Measurements from ENCODE around the gene ORMDL2.

The ORMDL2 gene

DNA sequence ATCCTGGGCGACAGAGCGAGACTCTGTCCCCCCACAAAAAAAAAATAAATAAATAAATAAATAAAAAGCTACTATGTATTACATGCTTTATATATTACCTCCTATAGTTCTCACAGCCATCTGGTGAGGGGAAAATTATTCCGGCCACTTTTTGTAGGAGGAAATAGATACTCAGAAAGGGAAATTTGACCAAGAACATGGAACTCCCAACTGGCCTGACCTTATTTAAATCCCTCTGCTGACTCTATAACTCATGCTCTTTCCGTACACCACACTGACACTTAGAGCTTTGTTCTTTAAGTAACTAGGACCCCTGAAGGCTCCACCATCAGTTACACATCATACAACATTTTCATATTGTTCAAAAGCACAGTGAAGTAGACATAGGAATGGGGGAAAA is 27.1 kb downstream of the ORMDL2 start:
- Histone ChIP-seq H3K4me1 (ENCODE audit: control insufficient read depth, low read depth, low read length) (peaks cover 10% of the 10 kb centered on the region), H3K9me3 (ENCODE audit: control insufficient read depth, low read depth, low read length) (no peaks in the 10 kb centered on the region), H3K4me3 (ENCODE audit: low read length) (no peak overlapping the region), H3K36me3 (ENCODE audit: control insufficient read depth, low read depth, low read length) (no peaks in the 10 kb centered on the region), H3K9ac (ENCODE audit: low read length) (no peak overlapping the region), H3K27me3 (ENCODE audit: control insufficient read depth, insufficient read depth, low read length) (no peaks in the 10 kb centered on the region), H3K27ac (ENCODE audit: low read length) (no peak overlapping the region)

DNA sequence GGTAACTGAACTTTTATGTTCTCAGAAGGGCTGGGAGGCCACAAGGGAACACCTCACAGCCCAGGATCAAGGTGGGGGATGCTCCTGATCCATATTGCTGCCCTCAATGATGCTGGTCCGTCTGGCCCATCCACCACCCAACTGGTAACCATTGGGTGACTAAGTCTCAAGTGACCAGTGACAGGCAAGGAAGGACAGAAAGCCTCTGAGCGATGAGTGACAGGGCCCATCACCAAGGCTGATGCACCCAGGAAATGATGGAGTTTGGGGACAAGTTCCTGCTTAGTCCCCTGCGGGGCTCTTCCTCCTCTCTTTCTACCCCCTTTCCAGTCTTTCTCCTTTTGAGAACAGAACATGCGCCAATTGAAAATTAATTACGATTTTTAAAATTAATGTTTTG is 27.5 kb downstream of the ORMDL2 start:
- Histone ChIP-seq H3K36me3 (ENCODE audit: control insufficient read depth, low read depth, low read length) (no peaks in the 10 kb centered on the region), H3K4me1 (ENCODE audit: control insufficient read depth, low read depth, low read length) (peaks cover 10% of the 10 kb centered on the region), H3K9me3 (ENCODE audit: control insufficient read depth, low read depth, low read length) (no peaks in the 10 kb centered on the region), H3K27ac (ENCODE audit: low read length) (no peak overlapping the region), H3K27me3 (ENCODE audit: control insufficient read depth, insufficient read depth, low read length) (no peaks in the 10 kb centered on the region), H3K4me3 (ENCODE audit: low read length) (no peak overlapping the region), H3K9ac (ENCODE audit: low read length) (no peak overlapping the region)

GRCh38 chr12:55845785-55846496 is 28.1 kb downstream of the ORMDL2 start:
- Histone ChIP-seq H3K4me1 (ENCODE audit: control insufficient read depth, low read depth, low read length) (peaks cover 10% of the 10 kb centered on the region), H3K9me3 (ENCODE audit: control insufficient read depth, low read depth, low read length) (no peaks in the 10 kb centered on the region), H3K4me3 (ENCODE audit: low read length) (no peak overlapping the region), H3K9ac (ENCODE audit: low read length) (no peak overlapping the region), H3K27ac (ENCODE audit: low read length) (no peak overlapping the region), H3K27me3 (ENCODE audit: control insufficient read depth, insufficient read depth, low read length) (no peaks in the 10 kb centered on the region), H3K36me3 (ENCODE audit: control insufficient read depth, low read depth, low read length) (no peaks in the 10 kb centered on the region)

DNA sequence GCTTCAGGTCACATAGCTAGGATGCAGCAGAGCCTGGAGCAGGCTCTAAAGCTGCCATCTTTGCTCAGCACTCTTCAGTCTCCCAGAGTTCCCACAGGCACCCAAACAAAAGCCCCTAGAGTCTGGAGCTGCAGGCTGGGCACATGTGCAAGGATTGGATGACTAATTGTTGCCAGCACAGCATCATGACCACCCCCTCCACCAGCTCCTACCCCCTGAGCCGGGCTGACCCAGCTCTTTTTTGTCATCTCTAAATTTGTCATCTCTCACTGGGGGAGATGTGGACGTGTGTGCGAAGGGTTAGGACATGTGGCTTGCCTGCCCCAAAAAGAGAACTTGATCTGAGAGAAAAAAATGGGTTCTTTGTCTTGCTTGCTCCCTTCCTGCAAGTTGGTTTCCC is 29.2 kb downstream of the ORMDL2 start:
- H3K27me3 ChIP-seq (ENCODE audit: control insufficient read depth, insufficient read depth, low read length), result no peaks in the 10 kb centered on the region
- no peaks in the 10 kb centered on the region for H3K36me3 ChIP-seq (ENCODE audit: control insufficient read depth, low read depth, low read length)

GRCh38 chr12:55847603-55848291 is 29.9 kb downstream of the ORMDL2 start:
- Histone ChIP-seq H3K9ac (ENCODE audit: low read length) (no peak overlapping the region), H3K27me3 (ENCODE audit: control insufficient read depth, insufficient read depth, low read length) (no peaks in the 10 kb centered on the region), H3K9me3 (ENCODE audit: control insufficient read depth, low read depth, low read length) (no peaks in the 10 kb centered on the region), H3K4me1 (ENCODE audit: control insufficient read depth, low read depth, low read length) (peaks cover 3% of the 10 kb centered on the region), H3K4me3 (ENCODE audit: low read length) (no peak overlapping the region), H3K36me3 (ENCODE audit: control insufficient read depth, low read depth, low read length) (no peaks in the 10 kb centered on the region), H3K27ac (ENCODE audit: low read length) (no peak overlapping the region)

More for the DNA sequence above, 29.2 kb downstream of the ORMDL2 start:
- Histone ChIP-seq H3K27ac (ENCODE audit: low read length) (no peak overlapping the region), H3K9me3 (ENCODE audit: control insufficient read depth, low read depth, low read length) (no peaks in the 10 kb centered on the region), H3K4me3 (ENCODE audit: low read length) (no peak overlapping the region), H3K9ac (ENCODE audit: low read length) (no peak overlapping the region), H3K4me1 (ENCODE audit: control insufficient read depth, low read depth, low read length) (peaks cover 10% of the 10 kb centered on the region)

DNA sequence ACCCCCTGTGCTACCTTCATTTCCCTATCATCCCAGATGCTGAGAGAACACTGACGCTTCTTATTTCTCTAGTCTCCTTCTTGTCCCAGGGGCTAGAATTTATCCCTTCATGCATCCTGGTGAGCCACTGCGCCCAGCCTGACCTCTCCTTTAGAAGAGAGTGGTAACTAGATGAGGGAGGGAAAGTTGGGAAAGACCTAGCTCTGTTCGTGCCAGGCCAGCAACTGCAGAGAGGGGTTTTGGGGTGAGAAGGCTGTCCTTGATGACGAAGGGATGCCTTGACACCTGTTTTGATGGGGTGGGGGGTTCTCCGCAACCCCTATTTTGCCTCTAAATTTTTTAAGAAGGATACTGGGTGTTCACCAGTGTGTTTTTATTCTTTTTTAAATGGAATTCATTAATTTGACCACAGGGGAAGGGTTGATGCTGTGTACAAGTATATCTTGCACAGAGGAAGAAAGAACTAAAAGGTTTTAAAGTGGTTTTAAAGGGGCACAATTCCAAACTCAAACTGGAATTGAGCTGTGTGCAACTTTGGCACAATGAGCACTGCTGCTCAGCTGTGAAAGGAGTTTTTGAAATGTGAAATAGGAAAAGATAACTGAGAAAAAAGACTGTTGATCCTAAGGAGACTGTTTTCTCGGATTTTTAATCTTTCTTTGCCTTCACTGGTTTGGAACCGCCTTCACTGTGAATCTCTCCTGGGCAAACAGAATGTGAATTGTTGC is 31.9 kb downstream of the ORMDL2 start:
- no peaks in the 10 kb centered on the region for H3K9me3 ChIP-seq (ENCODE audit: control insufficient read depth, low read depth, low read length)

DNA sequence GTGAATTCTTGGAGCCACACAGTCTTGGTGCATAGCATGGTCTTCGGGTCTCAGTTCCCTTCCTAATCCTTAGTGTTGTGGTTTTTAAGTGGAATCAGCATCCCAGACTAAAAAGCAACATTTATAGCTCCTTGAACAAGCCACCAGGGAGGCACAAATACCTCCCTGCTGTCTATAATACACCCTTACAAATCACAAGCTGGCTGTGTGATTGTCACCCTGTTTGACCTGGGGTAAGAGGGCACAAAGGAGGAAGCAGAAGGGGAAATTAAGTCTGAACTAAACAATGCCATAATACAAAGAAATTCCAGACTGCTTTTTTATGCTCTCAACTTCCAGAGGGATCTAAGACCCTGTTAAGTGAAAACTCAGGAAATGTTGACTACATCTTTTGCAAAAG is 32.6 kb downstream of the ORMDL2 start:
- H3K27ac ChIP-seq (ENCODE audit: low read length), result no peak overlapping the region
- no peaks in the 10 kb centered on the region for H3K36me3 ChIP-seq (ENCODE audit: control insufficient read depth, low read depth, low read length)
- H3K9ac ChIP-seq (ENCODE audit: low read length), result no peak overlapping the region
- no peaks in the 10 kb centered on the region for H3K27me3 ChIP-seq (ENCODE audit: control insufficient read depth, insufficient read depth, low read length)
- no peaks in the 10 kb centered on the region for H3K9me3 ChIP-seq (ENCODE audit: control insufficient read depth, low read depth, low read length)
- H3K4me3 ChIP-seq (ENCODE audit: low read length), result no peak overlapping the region
- no peaks in the 10 kb centered on the region for H3K4me1 ChIP-seq (ENCODE audit: control insufficient read depth, low read depth, low read length)

More for the DNA sequence above, 31.9 kb downstream of the ORMDL2 start:
- Histone ChIP-seq H3K4me3 (ENCODE audit: low read length) (no peak overlapping the region), H3K36me3 (ENCODE audit: control insufficient read depth, low read depth, low read length) (no peaks in the 10 kb centered on the region), H3K9ac (ENCODE audit: low read length) (no peak overlapping the region), H3K27ac (ENCODE audit: low read length) (no peak overlapping the region), H3K27me3 (ENCODE audit: control insufficient read depth, insufficient read depth, low read length) (no peaks in the 10 kb centered on the region), H3K4me1 (ENCODE audit: control insufficient read depth, low read depth, low read length) (no peaks in the 10 kb centered on the region)

GRCh38 chr12:55850893-55851292 is 33.1 kb downstream of the ORMDL2 start:
- no peak overlapping the region for H3K9ac ChIP-seq (ENCODE audit: low read length)
- no peaks in the 10 kb centered on the region for H3K4me1 ChIP-seq (ENCODE audit: control insufficient read depth, low read depth, low read length)
- no peaks in the 10 kb centered on the region for H3K27me3 ChIP-seq (ENCODE audit: control insufficient read depth, insufficient read depth, low read length)
- H3K9me3 ChIP-seq (ENCODE audit: control insufficient read depth, low read depth, low read length), result no peaks in the 10 kb centered on the region
- H3K36me3 ChIP-seq (ENCODE audit: control insufficient read depth, low read depth, low read length), result no peaks in the 10 kb centered on the region
- H3K4me3 ChIP-seq (ENCODE audit: low read length), result no peak overlapping the region
- no peak overlapping the region for H3K27ac ChIP-seq (ENCODE audit: low read length)

DNA sequence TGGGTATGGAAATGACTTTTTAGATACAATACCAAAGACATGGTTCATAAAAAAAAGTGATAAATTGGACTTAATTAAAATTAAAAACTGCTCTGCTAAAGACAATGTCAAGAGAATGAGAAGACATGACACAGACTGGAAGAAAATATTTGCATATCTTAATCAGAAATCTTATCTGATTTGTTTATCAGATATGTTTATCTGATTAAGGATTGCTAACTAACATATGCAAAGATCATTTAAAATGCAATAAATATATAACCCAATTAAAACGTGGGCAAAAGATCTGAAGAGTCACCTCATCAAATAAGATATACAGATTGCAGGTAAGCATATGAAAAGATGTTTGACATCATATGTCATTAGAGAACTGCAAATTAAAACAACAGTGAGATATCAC is 34.9 kb downstream of the ORMDL2 start:
- Histone ChIP-seq H3K9me3 (ENCODE audit: control insufficient read depth, low read depth, low read length) (no peaks in the 10 kb centered on the region), H3K27ac (ENCODE audit: low read length) (no peak overlapping the region), H3K36me3 (ENCODE audit: control insufficient read depth, low read depth, low read length) (no peaks in the 10 kb centered on the region), H3K27me3 (ENCODE audit: control insufficient read depth, insufficient read depth, low read length) (no peaks in the 10 kb centered on the region), H3K9ac (ENCODE audit: low read length) (no peak overlapping the region), H3K4me1 (ENCODE audit: control insufficient read depth, low read depth, low read length) (no peaks in the 10 kb centered on the region), H3K4me3 (ENCODE audit: low read length) (no peak overlapping the region)

DNA sequence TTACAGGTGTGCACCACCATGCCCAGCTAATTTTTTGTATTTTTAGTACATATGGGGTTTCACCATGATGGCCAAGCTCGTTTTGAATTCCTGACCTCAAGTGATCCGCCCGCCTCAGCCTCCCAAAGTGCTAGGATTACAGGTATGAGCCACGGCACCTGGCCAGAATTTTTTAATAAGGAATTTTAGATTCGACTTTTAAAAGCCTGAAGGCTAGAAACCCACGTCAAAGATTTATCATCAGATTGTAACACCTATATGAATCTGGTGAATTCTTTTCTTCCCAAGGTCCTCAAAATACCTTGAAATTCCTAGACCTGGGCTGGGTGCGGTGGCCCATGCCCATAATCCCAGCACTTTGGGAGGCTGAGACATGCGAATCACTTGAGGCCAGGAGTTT is 43.6 kb downstream of the ORMDL2 start:
- Histone ChIP-seq H3K36me3 (ENCODE audit: control insufficient read depth, low read depth, low read length) (no peaks in the 10 kb centered on the region), H3K27ac (ENCODE audit: low read length) (no peak overlapping the region), H3K9ac (ENCODE audit: low read length) (no peak overlapping the region)

GRCh38 chr12:55861871-55862270 is 44.0 kb downstream of the ORMDL2 start:
- H3K4me1 ChIP-seq (ENCODE audit: control insufficient read depth, low read depth, low read length), result no peaks in the 10 kb centered on the region
- no peaks in the 10 kb centered on the region for H3K27me3 ChIP-seq (ENCODE audit: control insufficient read depth, insufficient read depth, low read length)
- H3K27ac ChIP-seq (ENCODE audit: low read length), result no peak overlapping the region
- H3K36me3 ChIP-seq (ENCODE audit: control insufficient read depth, low read depth, low read length), result no peaks in the 10 kb centered on the region
- no peak overlapping the region for H3K9ac ChIP-seq (ENCODE audit: low read length)
- no peak overlapping the region for H3K4me3 ChIP-seq (ENCODE audit: low read length)
- peaks cover 4% of the 10 kb centered on the region for H3K9me3 ChIP-seq (ENCODE audit: control insufficient read depth, low read depth, low read length)

More for the DNA sequence above, 43.6 kb downstream of the ORMDL2 start:
- no peaks in the 10 kb centered on the region for H3K27me3 ChIP-seq (ENCODE audit: control insufficient read depth, insufficient read depth, low read length)
- H3K4me1 ChIP-seq (ENCODE audit: control insufficient read depth, low read depth, low read length), result no peaks in the 10 kb centered on the region
- H3K4me3 ChIP-seq (ENCODE audit: low read length), result no peak overlapping the region
- peaks cover 4% of the 10 kb centered on the region for H3K9me3 ChIP-seq (ENCODE audit: control insufficient read depth, low read depth, low read length)

Data from iPS-18a (cell line).